Caco-2 (cell line): ENCODE results near the gene SHLD1. TPM values are rescaled to one million over a fixed set of nuclear protein-coding genes. Genes with fewer than 3 reads are reported as not detected.
"Not testable (repeated sequence)": the region's sequence is repeated elsewhere in the genome, so short reads cannot be mapped to it uniquely, and the experiment has no call there.

ENCODE experiments used
- BruUV-seq: library from RNA; stranded (reverse); fragments of 400-500 nt; replicated peaks from 2 replicates; lab custom pipeline; 2021; lab: Mats Ljungman, UMichigan
- CTCF ChIA-PET: fragments of 300-600 bp; sonication (Branson Sonifier 250); formaldehyde crosslinking; loops from one replicate; lab custom pipeline; 2022; ENCODE audit warnings: antibody characterized with exemption; lab: Charles Lee
- POLR2A ChIA-PET: fragments of 300-600 bp; sonication (Branson Sonifier 250); formaldehyde crosslinking; loops from one replicate; lab custom pipeline; 2022; ENCODE audit warnings: antibody characterized with exemption; lab: Charles Lee
- DNase-seq, 2 experiments: peaks; one replicate each; pipeline versions ENCODE4 v3.0.0 to v3.0.0-alpha.2; 2020 to 2022
- H3K27me3 ChIP-seq: replicated peaks from 2 replicates; pipeline ENCODE4 v1.6.0; 2011; ENCODE audit warnings: low read length; ENCODE audit not compliant: control insufficient read depth, insufficient read depth
- H3K36me3 ChIP-seq: 2 replicates; pipeline ENCODE4 v1.5.1; 2011; ENCODE audit warnings: low read length; ENCODE audit not compliant: control insufficient read depth, insufficient read depth
- H3K4me1 ChIP-seq: fragments of 250-450 bp; sonication (Bioruptor Pico); 2 replicates; pipeline ENCODE4 v1.5.1; 2020; ENCODE audit warnings: mild to moderate bottlenecking
- H3K4me3 ChIP-seq: 2 replicates; pipeline ENCODE4 v1.5.1; 2011; ENCODE audit warnings: low read depth, mild to moderate bottlenecking, control low read depth, low read length
- H3K9me3 ChIP-seq: fragments of 250-450 bp; sonication (Bioruptor Pico); 2 replicates; pipeline ENCODE4 v1.5.1; 2020; ENCODE audit warnings: mild to moderate bottlenecking, moderate library complexity
- H3K27ac Mint-ChIP-seq: one replicate; pipeline ENCODE4 v1.8.0; 2022; ENCODE audit warnings: mixed read lengths; ENCODE audit not compliant: unreplicated experiment
- H3K27me3 Mint-ChIP-seq: one replicate; pipeline ENCODE4 v1.8.0; 2022; ENCODE audit warnings: mixed read lengths; ENCODE audit not compliant: insufficient read depth, unreplicated experiment
- H3K36me3 Mint-ChIP-seq: one replicate; pipeline ENCODE4 v1.8.0; 2022; ENCODE audit warnings: mild to moderate bottlenecking, mixed read lengths; ENCODE audit not compliant: insufficient read depth, unreplicated experiment
- H3K4me1 Mint-ChIP-seq: one replicate; pipeline ENCODE4 v1.8.0; 2022; ENCODE audit warnings: low read depth, mixed read lengths; ENCODE audit not compliant: unreplicated experiment
- H3K4me3 Mint-ChIP-seq: one replicate; pipeline ENCODE4 v1.8.0; 2022; ENCODE audit warnings: mild to moderate bottlenecking, moderate library complexity, mixed read lengths; ENCODE audit not compliant: unreplicated experiment
- H3K9me3 Mint-ChIP-seq: one replicate; pipeline ENCODE4 v1.8.0; 2022; ENCODE audit warnings: mixed read lengths; ENCODE audit not compliant: unreplicated experiment
- intact Hi-C: fragments of 100-400 bp; cut with micrococcal nuclease; formaldehyde crosslinking; loops from one replicate; pipeline ENCODE4 v1.10.0; 2022; ENCODE audit not compliant: unreplicated experiment
- total RNA-seq: library from RNA; stranded (reverse); gene quantifications from 2 replicates; pipeline ENCODE4 v1.2.3, GENCODE V29; 2022
- TF ChIP-seq, protein P1 (sequence below), 2 experiments: fragments of 200-600 bp in 1 of 2; IDR thresholded peaks; 1 replicate in 1 of 2; 2 replicates in 1 of 2; pipeline versions ENCODE4 v1.5.1 to v1.8.0; 2011 to 2022; ENCODE audit warnings: antibody characterized with exemption in 1 of 2, control low read depth in 1 of 2, inconsistent platforms in 1 of 2, low read depth in 1 of 2, low read length in 1 of 2, mild to moderate bottlenecking in 1 of 2, moderate library complexity in 1 of 2; ENCODE audit not compliant: insufficient read depth in 1 of 2, severe bottlenecking in 1 of 2, unreplicated experiment in 1 of 2

SHLD1 gene
- total RNA-seq, 1 experiment from 2014 or later = 4.8 TPM

DNA sequence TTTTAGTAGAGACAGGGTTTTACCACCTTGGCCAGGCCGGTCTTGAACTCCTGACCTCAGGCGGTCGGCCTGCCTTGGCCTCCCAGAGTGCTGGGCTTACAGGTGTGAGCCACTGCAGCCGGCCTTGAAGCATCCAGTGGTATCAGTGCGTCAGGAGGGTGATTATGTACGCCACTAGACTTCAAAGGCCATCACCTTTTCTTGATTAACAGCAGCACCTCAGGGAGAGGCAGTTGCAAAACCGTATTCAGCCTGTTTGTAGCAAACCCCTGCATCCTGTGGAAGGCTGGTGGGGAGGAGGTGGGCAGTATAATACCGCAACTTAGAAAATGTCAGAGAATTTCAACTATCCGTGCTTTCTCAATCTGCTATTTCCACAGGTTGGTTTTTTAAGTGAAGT, 27.3 kb upstream of the SHLD1 start:
- no peaks in the 10 kb centered on the region for H3K4me1 Mint-ChIP-seq
- CTCF ChIA-PET = no interaction called here
- Histone ChIP-seq H3K4me1 (no peaks in the 10 kb centered on the region), H3K36me3 (no peaks in the 10 kb centered on the region), H3K27me3 (no peaks in the 10 kb centered on the region), H3K9me3 (peaks cover 4% of the 10 kb centered on the region; the same call in 1 of the 2 replicates), H3K4me3 (no peak overlapping the region)
- no TSS peak for BruUV-seq
- no peak overlapping the region for H3K27ac Mint-ChIP-seq
- H3K27me3 Mint-ChIP-seq = no peaks in the 10 kb centered on the region
- no peaks in the 10 kb centered on the region for H3K9me3 Mint-ChIP-seq
- DNase-seq = no peak
- TF ChIP-seq, protein P1, sequence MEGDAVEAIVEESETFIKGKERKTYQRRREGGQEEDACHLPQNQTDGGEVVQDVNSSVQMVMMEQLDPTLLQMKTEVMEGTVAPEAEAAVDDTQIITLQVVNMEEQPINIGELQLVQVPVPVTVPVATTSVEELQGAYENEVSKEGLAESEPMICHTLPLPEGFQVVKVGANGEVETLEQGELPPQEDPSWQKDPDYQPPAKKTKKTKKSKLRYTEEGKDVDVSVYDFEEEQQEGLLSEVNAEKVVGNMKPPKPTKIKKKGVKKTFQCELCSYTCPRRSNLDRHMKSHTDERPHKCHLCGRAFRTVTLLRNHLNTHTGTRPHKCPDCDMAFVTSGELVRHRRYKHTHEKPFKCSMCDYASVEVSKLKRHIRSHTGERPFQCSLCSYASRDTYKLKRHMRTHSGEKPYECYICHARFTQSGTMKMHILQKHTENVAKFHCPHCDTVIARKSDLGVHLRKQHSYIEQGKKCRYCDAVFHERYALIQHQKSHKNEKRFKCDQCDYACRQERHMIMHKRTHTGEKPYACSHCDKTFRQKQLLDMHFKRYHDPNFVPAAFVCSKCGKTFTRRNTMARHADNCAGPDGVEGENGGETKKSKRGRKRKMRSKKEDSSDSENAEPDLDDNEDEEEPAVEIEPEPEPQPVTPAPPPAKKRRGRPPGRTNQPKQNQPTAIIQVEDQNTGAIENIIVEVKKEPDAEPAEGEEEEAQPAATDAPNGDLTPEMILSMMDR (IDR thresholded peaks at IDR 0.05; ENCODE audit: insufficient read depth in 1 of 2, low read depth in 1 of 2, low read length in 1 of 2, severe bottlenecking in 1 of 2, unreplicated experiment in 1 of 2) = no peak
- intact Hi-C loops = no loop called here
- H3K4me3 Mint-ChIP-seq = no peak overlapping the region
- H3K36me3 Mint-ChIP-seq = no peaks in the 10 kb centered on the region
- POLR2A ChIA-PET = no interaction called here

DNA sequence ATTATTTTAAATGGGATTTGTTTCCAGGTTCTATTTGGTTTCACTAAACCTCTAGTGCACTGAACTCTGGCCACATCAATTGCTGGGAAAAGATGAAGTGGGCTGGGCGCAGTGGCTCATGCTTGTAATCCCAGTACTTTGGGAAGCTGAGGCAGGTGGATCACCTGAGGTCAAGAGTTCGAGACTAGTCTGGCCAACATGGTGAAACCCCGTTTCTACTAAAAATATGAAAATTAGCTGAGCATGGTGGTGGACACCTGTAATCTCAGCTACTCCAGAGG, 25.1 kb upstream of the SHLD1 start:
- POLR2A ChIA-PET, H3K27me3 Mint-ChIP-seq, H3K27ac Mint-ChIP-seq, H3K36me3 ChIP-seq, H3K4me1 ChIP-seq, DNase-seq, H3K4me1 Mint-ChIP-seq, H3K4me3 Mint-ChIP-seq, H3K27me3 ChIP-seq, BruUV-seq, H3K9me3 ChIP-seq, H3K9me3 Mint-ChIP-seq, H3K4me3 ChIP-seq, CTCF ChIA-PET, H3K36me3 Mint-ChIP-seq, intact Hi-C loops: not testable (repeated sequence)

DNA sequence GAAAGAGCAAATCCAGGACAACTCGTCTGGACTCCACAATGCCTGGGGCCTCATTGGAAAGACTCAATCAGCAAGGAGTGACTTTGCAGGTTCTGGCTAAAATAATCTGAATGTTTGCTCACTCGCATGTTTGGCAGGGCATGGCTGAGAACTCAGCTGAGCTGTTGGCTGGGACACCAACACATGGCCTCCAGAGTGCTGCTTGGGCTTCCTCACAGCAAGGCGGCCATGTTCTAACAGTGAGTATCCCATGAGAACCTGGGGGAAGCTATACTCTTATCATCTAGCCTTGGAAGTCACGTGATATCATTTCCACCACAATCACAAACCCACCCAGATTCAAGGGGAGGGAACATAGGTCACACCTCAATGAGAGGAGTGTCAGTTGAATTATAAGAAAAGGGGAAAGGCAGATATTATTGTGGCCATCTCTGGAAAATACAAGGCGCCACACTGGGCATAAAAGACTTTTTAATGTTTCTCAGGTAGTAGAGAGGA, 23.1 kb upstream of the SHLD1 start:
- peaks cover 4% of the 10 kb centered on the region; the same call in 1 of the 2 replicates for H3K9me3 ChIP-seq
- no peak overlapping the region for H3K27ac Mint-ChIP-seq
- no peaks in the 10 kb centered on the region for H3K27me3 ChIP-seq
- ChIA-PET POLR2A (no interaction called here), CTCF (no interaction called here)
- no peaks in the 10 kb centered on the region for H3K27me3 Mint-ChIP-seq
- H3K36me3 Mint-ChIP-seq = no peaks in the 10 kb centered on the region
- H3K36me3 ChIP-seq = no peaks in the 10 kb centered on the region
- no peak overlapping the region for H3K4me3 Mint-ChIP-seq
- no peaks in the 10 kb centered on the region for H3K9me3 Mint-ChIP-seq
- H3K4me1 Mint-ChIP-seq = no peaks in the 10 kb centered on the region
- DNase-seq = no peak
- no TSS peak for BruUV-seq
- intact Hi-C loops = no loop called here
- H3K4me3 ChIP-seq = no peak overlapping the region
- TF ChIP-seq, protein P1 (IDR thresholded peaks at IDR 0.05; ENCODE audit: insufficient read depth in 1 of 2, low read depth in 1 of 2, low read length in 1 of 2, severe bottlenecking in 1 of 2, unreplicated experiment in 1 of 2) = no peak
- no peaks in the 10 kb centered on the region for H3K4me1 ChIP-seq

DNA sequence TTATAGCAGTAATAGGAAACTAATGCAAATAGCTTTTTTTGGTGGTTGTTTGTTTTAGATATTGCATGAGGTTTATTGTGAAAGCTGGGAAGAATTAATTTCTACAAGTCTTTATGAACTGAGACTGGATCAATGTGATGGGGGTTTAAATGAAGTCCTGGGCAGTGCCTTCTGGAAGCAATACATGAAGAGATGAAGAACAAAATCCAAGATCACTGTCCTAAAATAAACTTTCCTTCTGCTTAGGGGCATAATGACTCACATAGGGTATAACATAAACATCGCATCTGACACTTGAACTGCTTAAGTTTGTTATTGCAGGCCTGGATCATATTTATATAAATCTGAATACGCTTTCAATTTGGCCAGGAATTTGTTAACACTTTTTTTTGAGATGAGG, 20.9 kb upstream of the SHLD1 start:
- intact Hi-C loops = no loop called here
- H3K4me3 Mint-ChIP-seq = no peak overlapping the region
- CTCF ChIA-PET = interaction anchor here (0.5 to 0.6 kb wide), 2 partner anchors 62 to 152 kb away, joined by 6 to 10 read pairs; no protein-coding TSS in a partner anchor

More for the DNA sequence above, 20.9 kb upstream of the SHLD1 start:
- Mint-ChIP-seq H3K36me3 (no peaks in the 10 kb centered on the region), H3K27me3 (no peaks in the 10 kb centered on the region), H3K9me3 (no peaks in the 10 kb centered on the region), H3K27ac (no peak overlapping the region), H3K4me1 (no peaks in the 10 kb centered on the region)
- Histone ChIP-seq H3K9me3 (peaks cover 4% of the 10 kb centered on the region; the same call in 1 of the 2 replicates), H3K4me1 (peaks cover under 1% of the 10 kb centered on the region; the same call in 1 of the 2 replicates), H3K27me3 (no peaks in the 10 kb centered on the region), H3K4me3 (no peak overlapping the region), H3K36me3 (no peaks in the 10 kb centered on the region; the same call in 1 of the 2 replicates)
- POLR2A ChIA-PET = no interaction called here
- no peak for DNase-seq
- BruUV-seq = no TSS peak
- TF ChIP-seq, protein P1 (IDR thresholded peaks at IDR 0.05; ENCODE audit: insufficient read depth in 1 of 2, low read depth in 1 of 2, low read length in 1 of 2, severe bottlenecking in 1 of 2, unreplicated experiment in 1 of 2) = no peak
